ENCODE measurements around the gene CD209.

- TF ChIP-seq REST (IDR thresholded peaks at IDR 0.05; ENCODE audit: insufficient read depth in 1 of 2, low read depth in 2 of 2, low read length in 2 of 2) (no peak), TAF1 (IDR thresholded peaks at IDR 0.05; ENCODE audit: borderline replicate concordance, insufficient read depth, low read length) (no peak), SIN3A (IDR thresholded peaks at IDR 0.05; ENCODE audit: borderline replicate concordance, insufficient read depth, low read length) (no peak), FOXP2 (optimal IDR thresholded peaks at IDR 0.05; ENCODE audit: borderline replicate concordance, extremely low read depth, extremely low read length, insufficient read depth) (no peak)
Measured at GRCh38 chr19:7692417-7693088, 54.8 kb downstream of the CD209 start.

Data from PFSK-1 (cell line).